Brain pericyte (primary cell): ENCODE data around the gene NOP53.
"Not testable (repeated sequence)": the region's sequence is repeated elsewhere in the genome, so short reads cannot be mapped to it uniquely, and the experiment has no call there.

Source experiments
- DNase-seq: peaks from one replicate; pipeline ENCODE4 v3.0.0-alpha.2; 2012; ENCODE audit warnings: low read depth, low spot score

NOP53 gene

GRCh38 chr19:47777245-47778048 is 32.1 kb downstream of the NOP53 start:
- not testable (repeated sequence) for DNase-seq

GRCh38 chr19:47778049-47778953 is 33.0 kb downstream of the NOP53 start, which contains the start of gene SELENOW:
TSS of gene SELENOW (plus strand) at chr19:47778703. CDS start at chr19:47778786, 83 bp downstream.
- peak; percentile 34 for DNase-seq

GRCh38 chr19:47778954-47779351 is 33.6 kb downstream of the NOP53 start:
- no peak for DNase-seq

- DNase-seq: no peak
Observed at GRCh38 chr19:47779524-47780214, 34.3 kb downstream of the NOP53 start.

- no peak for DNase-seq
Observed at GRCh38 chr19:47780215-47780551, 34.8 kb downstream of the NOP53 start.

GRCh38 chr19:47781590-47782262 is 36.4 kb downstream of the NOP53 start:
- DNase-seq: no peak

GRCh38 chr19:47786566-47786965 is 41.2 kb downstream of the NOP53 start:
- no peak for DNase-seq

- not testable (repeated sequence) for DNase-seq
Observed at GRCh38 chr19:47787307-47787706, 42.0 kb downstream of the NOP53 start.

GRCh38 chr19:47789811-47790210 is 44.5 kb downstream of the NOP53 start:
- DNase-seq: not testable (repeated sequence)

GRCh38 chr19:47790398-47790814 is 45.1 kb downstream of the NOP53 start:
- no peak for DNase-seq

GRCh38 chr19:47792616-47793015 is 47.3 kb downstream of the NOP53 start:
- DNase-seq: no peak

- no peak for DNase-seq
Observed at GRCh38 chr19:47794526-47794925, 49.2 kb downstream of the NOP53 start.

- no peak for DNase-seq
Observed at GRCh38 chr19:47796785-47797184, 51.4 kb downstream of the NOP53 start.

GRCh38 chr19:47797996-47798903 is 52.9 kb downstream of the NOP53 start:
- DNase-seq: no peak

GRCh38 chr19:47798904-47799266 is 53.5 kb downstream of the NOP53 start:
- DNase-seq: no peak

- no peak for DNase-seq
Observed at GRCh38 chr19:47801270-47801669, 55.9 kb downstream of the NOP53 start.

- DNase-seq: no peak
Observed at GRCh38 chr19:47802521-47803043, 57.2 kb downstream of the NOP53 start.

GRCh38 chr19:47803148-47803547 is 57.8 kb downstream of the NOP53 start:
- DNase-seq: not testable (repeated sequence)

GRCh38 chr19:47803671-47804070 is 58.3 kb downstream of the NOP53 start:
- DNase-seq: not testable (repeated sequence)

GRCh38 chr19:47804451-47804850 is 59.1 kb downstream of the NOP53 start, which contains the start of gene TPRX1:
TSS of gene TPRX1 (minus strand) at chr19:47804551. CDS start at chr19:47804539, 12 bp downstream.
- DNase-seq: not testable (repeated sequence)
